EH (cell line): ENCODE measurements around the gene TNIP2.
"Not testable (repeated sequence)": the region's sequence is repeated elsewhere in the genome, so short reads cannot be mapped to it uniquely, and the experiment has no call there.

Experiments
- DNase-seq: peaks from one replicate; pipeline ENCODE4 v3.0.0-alpha.2; 2015; ENCODE audit warnings: low read depth

TNIP2 gene

DNA sequence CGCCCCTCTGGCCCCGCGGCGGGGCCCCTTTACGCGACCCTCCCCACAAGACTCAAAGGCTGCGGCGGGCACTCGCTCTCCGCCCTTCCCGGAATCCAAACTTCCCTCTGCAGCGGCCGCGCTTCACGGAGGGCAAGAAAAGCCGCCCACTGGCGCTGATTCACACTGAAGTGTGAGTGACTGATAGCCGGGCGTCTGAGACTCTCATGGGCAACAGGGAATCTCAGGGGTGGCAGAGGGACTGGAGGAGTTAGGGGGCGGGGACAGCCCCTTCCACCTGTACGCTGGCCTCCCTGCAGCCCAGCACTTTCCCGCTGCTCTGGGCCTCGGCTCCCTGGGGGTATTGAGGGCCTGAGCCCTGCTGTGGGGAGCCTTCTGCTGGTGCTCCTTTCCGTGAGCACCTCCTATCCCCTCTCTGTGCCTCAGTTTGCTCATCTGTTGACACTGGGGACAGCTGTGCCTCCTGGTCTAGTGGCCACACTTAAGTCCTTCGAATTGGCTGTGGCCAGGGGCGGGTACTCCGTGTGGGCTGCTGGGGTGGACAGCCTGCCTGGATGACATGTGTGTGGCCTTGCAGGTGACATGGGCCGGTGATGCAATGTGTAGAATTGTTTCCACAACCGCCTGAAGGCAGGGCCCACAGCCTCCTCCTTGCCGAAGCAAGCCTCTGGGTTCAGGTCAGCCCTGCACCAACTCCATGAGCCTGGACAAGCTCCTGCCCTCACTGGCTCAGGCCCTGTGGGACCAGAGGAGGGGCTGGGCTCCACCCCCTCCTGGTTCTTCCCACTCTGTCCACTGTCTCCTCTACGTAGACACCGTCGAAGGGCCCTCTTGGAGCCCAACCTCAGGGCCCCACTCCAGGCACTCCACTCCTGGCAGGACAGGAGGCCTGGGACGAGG is 37.7 kb upstream of the TNIP2 start:
- DNase-seq, result peak; percentile 73

DNA sequence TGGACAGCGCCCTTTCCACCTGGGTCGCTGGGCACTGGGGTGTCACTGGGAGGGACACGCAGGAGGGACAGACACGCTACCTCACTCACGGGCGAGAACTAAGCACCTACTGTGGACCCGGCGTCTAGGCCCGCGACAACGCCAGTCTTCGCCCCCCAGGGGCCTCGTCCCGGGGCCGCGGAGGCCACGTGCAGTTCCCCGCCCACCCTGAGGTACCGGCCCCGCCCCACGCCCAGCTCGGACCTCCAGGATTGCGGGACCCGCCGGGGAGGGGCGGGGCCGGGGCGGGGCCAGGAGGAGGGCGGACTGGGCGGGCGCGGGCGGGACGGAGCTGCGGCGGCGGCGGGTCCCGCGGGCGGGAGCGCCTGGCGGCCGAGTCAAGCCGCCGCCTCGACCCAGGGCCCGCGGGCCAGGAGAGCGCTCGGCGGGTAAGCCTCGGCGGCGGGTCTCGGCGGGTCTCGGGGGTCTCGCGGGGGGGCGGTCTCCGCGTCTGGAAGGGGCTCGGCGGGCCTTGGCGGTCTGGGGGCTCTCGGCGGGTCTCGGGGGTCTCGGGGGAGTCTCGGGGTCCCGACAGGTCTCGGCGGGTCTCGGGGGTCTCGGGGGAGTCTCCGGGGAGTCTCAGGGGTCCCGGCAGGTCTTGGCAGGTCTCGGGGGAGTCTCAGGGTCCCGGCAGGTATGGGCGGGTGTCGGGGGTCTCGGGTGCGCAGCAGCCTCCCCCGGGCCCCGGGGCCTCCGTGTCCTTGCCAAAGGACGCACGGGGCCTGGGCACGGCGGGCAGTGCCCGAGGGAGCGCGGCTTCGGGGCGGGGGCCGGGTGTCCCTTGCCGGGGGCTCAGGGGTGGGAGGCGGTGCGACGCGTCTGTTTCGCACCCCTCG is 36.8 kb upstream of the TNIP2 start, which contains the start of gene SH3BP2:
TSS of gene SH3BP2 (plus strand) at position 375 of the 875 bp plus-strand sequence. CDS start 27,533 bp downstream, outside the sequence.
- DNase-seq, result peak; percentile 81

DNA sequence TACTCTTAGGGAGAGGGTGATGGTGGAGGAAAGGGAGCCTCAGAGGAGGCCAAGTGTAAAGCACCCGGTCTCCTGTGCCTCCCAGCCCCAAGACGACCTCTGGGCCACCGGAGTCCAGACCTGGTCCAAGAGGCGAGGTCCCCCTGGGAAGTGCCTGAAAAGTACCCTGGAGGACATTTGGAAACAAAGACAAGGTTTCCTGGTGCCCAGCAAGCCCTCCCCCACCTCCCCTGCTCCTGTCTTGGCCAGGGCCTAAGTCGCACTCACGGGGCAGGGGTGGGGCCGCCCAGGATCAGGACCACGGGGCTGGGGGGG is 36.2 kb upstream of the TNIP2 start:
- no peak for DNase-seq

DNA sequence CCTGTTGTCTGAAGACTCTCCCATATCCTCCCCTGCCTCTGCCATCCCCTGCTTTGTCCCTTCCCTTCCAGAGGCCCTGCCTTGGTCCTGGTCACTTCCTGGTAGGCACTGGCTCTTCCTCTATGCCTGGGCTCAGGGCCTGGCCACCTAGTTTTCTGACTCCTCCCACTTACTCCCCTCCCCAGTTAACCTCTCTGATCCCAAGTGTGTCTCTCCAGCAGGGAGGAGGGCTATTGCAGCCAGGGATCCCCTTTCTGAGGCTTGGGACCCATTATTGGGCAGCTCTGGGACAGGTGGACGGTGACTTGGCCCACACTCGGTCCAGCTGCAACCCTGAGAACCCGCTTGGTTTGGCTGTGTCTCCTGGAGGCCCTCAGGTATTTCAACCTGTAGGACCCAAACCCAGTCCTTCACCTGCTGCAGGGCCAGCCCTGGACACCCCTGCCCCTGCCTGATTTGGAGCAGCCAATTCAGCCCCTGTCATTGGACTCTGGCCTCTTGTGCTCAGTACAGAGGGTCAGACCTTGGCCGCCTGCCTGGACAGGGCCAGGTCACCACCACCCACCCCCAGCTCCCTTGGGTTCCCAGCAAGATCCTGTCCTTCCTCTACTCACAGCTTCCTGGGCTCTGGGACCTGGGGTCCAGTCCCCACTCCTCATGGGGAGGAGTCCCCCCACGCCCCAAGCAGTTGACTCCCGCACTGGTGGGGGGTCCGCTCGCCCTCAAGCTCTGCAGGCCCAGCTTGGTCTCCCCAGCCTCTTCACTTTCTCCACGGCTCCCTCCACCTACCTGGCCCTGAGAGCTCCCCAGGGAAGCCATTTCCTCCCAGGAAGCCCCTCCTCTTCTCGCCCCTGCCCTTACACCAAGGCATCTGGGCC is 35.6 kb upstream of the TNIP2 start:
- no peak for DNase-seq

DNA sequence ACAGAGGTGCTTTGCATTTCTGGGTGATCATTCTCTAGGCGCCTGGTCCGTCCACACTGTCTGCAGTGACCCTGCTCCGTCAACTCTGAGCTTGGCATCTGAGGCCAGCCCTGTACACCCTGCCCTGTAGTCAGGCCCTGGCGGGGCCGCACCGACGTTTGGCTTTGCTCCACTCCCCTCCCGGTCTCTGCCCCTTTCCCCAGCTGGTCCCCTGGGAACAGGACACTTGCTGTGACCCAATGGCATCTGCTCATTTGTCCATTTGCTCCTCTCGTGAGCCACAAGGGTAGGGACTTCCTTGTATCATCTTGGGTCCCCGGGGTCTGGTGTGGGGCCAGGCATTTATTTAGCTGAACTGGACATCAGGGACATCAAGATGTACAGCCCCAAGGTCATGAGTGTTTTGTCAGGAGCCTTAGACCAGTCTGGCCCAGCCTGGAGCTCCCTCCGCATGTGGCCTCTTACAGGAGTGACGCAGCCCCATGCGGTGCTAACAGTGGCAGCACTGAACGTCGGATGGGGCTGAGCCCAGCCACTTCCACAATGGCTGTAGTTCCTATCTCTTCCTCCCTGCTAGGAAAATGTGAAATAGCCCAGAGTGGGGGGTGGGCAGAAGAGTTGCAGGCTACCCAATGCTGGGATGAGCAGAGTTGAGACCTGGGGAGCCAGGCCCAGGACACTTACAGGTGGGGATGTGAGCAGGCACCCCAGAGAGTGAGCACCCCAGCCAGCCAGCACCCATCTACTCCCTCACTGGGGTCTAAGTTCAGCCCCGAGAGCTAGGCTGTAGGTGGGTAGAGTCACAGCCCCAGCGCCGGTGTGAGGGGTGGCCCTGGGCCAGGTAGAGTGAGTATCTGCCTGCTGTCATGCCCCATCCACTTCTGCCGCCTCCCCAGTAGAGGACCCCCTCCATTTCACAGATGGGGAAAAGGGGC is 34.7 kb upstream of the TNIP2 start:
- no peak for DNase-seq

DNA sequence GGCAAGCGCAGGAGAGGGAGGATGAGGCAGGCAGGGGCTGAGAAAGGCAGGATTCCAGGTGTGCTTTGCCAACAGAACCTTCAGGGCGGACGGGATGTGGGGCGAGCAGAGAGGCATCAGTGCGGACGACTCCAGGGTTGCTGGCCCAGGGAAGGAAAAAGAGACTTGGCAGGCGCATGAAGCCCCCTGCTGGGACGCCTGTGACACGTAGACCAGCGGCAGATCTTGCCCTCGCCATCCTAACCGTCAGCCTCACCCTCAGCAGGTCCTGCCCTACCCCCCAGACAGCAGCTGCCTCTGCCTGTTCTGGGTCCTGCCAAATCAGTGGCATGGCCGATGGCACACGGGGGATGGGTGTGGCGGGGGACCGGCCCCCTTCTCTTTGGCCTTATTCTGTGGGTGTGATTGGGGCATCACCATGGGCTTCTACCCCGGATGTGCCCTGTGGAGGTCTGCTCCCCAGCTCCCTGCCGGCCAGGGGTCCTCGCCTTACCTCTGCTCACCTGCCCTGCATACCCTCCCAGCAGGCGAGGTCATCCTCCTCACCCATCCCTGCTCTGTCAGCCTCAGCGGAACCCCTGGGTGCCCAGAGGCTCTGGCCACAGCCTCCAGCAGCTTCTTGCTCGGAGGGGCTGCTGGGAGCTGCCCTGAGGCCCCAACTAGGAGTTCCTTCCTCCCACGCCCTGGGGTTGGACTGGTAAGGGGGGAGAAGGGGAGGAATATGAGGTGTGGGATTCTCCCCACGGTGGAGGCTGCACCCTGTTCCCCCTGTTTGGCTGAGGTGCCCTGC is 33.9 kb upstream of the TNIP2 start:
- DNase-seq, result no peak

DNA sequence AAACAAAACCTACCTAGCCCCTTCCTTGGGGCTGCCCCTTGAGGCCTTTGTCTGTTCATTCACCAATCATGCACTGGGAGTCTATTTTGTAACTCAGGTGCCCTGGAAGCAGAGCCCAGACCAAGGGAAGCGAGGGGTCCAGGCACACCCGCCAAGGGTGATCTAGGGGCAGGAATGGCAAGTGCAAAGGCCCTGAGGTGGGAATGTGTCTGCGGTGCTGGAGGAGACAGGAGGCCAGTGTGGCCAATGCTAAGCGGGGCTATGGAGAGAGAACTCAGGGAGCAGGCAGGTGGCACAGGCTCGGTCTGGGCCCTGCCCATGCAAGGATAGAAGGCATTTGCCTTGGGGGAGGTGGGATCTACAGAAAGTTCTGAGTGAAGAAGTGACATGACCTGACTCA is 33.2 kb upstream of the TNIP2 start:
- no peak for DNase-seq

DNA sequence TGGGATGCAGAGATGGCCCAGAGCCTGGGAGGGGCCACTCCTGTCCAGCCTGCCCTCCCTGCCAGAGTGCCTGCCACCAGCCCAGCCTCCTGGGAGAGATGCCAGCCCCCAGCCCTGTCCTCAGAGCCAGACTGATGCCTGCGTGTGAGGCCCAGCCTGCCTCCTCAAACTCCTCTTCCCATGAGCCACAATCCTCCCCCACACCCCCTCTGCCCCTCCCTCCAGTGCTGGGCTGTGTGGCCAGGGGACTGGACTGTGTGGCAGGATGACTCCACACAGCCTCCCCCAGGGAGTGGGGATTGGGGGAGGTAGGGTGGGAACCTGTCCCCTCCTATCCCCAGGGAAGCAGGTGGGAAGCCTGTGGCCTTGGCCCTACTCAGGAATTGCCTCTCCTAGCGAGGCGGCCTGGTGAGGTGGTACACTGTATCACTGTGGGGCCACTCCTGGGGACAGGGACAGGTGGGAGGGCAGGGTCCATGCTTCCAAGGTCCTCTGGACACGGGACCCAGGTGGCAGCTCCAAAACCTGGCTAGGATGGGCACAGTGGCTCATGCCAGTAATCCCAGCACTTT is 32.5 kb upstream of the TNIP2 start:
- peak; percentile 53 for DNase-seq

DNA sequence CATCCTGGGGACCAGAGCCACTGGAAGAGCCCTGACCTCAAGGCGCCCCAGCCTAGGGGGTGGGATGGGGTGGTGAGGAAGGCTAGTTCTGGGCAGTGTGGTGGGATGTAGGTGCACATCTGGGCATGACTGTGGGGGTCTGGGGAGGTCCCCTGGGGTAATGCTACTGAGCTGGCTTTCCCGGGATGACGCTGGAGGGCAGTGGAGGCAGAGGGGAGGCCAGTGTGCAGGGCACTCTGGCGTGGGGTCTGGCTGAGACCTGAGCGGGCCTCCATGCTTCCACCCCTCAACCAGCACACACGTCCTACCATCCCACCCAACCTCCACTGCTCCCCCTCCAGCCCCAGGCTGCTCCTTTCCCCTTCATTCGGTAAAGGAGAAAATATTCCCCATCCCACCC is 32.0 kb upstream of the TNIP2 start:
- DNase-seq, result no peak

DNA sequence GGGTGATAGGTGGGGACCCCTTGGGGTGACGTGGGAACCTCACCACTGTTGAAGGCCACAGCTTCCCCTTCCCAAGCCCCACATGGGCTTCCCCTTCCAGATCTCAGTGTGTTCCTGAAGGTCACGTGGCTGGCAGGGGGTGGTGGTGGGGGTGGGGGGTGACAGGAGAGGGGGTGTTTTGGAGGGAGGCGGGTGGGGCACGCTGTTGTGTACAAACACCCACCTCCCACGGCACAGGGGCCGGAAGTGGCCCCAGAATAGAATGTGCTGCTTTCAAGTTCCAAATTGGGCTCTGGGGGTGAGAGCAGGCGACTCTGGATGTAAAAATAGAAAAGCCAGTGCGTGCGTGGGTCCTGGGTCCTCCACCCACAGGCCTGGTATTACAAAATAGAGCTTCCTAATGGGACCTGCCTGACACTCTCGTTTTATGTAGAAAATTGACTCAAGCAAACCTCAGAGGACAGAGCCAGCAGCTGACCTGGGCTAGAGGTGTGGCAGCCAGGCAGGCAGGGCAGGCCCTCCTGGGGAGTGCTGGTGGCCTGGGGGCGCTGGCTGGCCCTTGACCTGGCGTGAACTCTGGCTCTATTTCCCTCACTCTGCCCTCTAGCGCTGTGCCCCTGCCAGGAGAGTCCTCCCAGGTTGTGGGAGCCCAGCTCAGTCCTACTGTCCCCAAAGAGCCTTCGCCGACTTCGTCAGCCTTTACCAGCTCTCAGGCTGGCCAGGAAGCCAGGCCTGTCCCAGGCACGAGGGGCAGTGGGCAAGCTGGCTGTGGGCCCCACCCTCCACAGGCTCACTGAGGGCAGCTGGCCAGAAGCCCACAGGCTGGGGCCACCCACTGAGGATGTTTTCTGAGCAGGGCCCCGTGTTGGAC is 31.3 kb upstream of the TNIP2 start:
- DNase-seq, result no peak

DNA sequence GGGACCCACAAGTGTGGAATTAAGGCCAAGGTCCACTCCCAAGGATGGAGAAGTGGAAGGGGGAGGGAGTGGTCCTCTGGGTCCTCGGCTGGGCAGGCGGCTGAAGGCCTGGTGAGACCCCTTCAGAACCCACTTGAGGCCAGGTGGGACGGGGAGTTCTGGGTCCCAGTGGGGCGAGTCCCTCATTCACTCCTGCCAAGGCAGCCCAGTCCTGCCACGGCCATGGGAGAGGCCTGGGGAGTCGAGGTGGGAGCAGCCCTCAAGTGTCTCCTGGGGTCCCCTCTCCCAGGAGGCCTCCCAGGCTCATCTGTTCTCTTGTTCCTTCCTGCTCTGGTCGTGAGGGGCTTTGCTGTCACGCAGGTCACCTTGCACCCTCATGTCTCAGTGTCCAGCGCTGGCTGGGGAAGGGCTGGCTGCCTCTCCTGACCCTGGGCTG is 30.7 kb upstream of the TNIP2 start:
- DNase-seq, result no peak

DNA sequence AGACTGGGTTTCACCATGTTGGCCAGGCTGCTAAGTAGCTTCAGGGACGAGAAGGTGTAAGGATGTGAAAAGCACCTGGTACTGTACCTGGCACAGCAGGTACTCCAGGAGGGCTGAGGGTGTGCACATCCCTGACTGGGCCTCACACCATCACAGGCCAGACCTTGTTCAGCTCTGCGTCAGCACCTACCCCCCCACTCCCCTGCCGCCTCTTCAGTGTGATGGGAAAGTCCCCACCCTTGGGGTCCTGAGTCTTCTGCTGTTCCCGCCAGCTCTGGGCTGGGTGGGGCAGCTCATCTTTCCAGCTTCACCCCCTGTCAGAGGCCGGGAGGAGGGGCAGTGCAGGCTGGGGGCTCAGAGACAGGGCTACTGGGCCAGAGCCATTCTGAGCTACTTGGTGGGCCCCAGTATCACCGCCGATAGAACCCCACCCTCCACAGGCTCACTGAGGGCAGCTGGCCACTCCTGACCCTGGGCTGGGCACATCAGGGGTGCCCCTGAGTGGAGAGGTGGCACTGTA is 30.1 kb upstream of the TNIP2 start:
- no peak for DNase-seq

DNA sequence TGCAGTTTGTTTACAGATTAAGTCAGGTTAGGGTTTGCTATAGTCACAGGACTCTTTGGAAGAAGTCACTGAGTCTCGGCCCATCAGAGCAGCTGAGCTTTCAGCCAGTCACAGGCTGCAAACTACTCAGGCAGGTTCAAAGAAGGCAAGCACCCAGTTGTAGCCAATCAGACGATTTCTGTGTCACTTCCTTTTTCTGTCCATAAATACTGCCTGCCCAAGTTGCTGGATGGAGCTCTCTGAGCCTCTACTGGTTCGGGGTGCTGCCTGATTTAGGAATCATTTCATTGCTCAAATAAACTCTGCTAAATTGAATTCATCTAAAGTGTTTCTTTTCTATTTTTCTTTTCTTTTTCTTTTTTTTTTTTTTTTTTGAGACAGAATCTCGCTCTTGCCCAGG is 29.5 kb upstream of the TNIP2 start:
- peak; percentile 34 for DNase-seq

DNA sequence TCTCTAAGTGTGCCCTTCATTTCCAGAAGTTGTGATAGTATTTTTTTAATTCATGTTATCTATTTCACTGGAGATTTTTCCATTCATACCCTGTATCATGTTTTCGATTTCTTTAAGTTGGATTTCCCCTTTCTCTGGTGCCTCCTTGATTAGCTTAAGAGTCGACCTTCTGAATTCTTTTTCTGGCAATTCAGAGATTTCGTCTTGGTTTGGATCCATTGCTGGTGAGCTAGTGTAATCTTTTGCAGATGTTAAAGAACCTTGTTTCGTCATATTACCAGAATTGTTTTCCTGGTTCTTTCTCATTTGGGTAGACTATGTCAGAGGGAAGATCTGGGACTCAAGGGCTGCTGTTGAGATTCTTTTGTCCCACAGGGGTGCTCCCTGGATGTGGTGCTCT is 27.7 kb upstream of the TNIP2 start:
- DNase-seq, result no peak

DNA sequence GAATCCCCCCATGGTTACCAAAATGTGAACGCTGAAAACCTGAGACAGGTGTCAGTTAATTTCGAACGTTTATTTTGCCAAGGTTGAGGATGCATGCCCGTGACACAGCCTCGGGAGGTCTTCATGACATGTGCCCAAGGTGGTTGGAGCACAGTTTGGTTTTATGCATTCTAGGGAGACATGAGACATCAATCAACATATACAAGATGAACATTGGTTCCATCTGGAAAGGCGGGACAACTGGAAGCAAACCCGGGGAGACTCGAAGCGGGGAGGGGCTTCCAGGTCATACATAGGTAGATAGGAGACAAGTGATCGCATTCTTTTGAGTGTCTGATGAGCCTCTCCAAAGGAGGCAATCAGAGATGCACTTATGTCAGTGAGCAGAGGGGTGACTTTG is 25.8 kb upstream of the TNIP2 start:
- DNase-seq, result no peak

DNA sequence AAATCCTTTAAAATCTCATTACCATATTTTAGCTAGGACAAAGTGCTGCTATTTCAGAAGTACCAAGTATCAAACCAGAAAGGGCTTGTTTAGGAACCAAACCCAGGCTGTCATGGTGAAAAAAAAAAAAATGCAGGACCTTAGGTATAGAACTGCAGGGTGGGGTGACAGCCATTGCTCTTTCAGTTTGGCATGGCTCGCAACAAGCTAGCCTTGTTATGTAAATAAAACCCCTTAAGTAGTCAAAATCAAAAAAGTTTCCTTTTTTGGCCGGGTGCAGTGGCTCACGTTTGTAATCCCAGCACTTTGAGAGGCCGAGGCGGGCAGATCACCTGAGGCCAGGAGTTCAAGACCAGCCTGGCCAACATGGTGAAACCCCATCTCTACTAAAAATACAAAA is 24.5 kb upstream of the TNIP2 start:
- not testable (repeated sequence) for DNase-seq

DNA sequence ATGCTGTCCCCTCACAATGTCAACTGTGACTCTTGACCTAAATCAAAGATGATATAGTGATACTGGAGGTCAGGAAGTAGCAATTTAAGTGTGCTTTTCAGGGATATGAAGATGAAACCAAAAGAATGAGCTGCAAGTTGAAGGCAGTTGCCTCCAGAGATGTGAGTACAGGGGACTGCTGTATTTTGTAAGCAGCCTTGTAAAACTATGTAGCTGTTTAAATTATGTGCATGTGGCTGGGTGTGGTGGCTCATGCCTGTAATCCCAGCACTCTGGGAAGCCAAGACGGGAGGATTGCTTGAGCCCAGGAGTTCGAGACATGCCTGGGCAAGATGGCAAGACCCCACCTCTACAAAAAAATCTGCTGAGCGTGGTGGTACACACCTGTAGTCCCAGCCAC is 15.1 kb upstream of the TNIP2 start:
- DNase-seq, result peak; percentile 39

DNA sequence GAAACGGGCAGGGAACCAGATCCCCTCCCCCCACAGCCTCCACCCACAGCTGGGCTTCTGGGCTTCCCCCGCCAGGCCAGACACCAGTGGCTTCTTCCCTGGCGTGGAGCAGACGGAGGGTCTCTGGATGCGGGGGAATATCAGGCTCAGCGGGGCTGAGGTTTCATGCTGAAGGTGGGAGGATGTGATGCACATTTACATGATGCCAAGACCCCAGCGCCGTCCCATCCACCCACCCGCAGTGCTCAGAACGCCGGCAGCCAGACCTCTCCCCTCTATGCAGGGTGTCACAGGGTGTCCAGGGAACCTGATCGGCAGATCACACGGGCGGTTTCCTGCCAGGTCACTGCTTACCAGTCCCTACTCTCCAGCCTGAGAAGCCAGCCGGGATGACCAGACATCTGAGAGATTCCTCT is 12.8 kb upstream of the TNIP2 start:
- DNase-seq, result no peak

DNA sequence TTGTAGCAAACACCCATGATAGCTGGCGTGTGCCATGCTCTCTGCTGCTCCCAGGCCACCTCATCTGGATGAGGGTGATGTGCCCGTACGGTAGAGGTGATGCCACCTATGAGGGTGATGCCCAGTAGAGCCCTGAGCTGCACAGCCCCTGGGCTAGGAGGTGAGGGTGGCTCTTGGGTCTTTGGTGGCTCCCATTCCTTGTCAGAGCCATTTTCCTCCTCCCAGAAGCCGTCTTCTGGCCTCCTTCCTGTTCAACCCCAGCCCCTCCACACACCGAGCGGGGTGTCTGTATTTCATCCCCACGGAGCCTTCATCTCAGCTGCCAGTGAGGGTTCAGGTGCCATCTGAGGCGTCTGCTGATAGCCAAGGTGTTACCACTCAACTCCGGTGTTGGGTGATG is 12.0 kb upstream of the TNIP2 start:
- DNase-seq, result no peak
